ENCODE data around the gene GLIS2.
"Not testable (repeated sequence)": the region's sequence is repeated elsewhere in the genome, so short reads cannot be mapped to it uniquely, and the experiment has no call there.

Gene GLIS2

DNA sequence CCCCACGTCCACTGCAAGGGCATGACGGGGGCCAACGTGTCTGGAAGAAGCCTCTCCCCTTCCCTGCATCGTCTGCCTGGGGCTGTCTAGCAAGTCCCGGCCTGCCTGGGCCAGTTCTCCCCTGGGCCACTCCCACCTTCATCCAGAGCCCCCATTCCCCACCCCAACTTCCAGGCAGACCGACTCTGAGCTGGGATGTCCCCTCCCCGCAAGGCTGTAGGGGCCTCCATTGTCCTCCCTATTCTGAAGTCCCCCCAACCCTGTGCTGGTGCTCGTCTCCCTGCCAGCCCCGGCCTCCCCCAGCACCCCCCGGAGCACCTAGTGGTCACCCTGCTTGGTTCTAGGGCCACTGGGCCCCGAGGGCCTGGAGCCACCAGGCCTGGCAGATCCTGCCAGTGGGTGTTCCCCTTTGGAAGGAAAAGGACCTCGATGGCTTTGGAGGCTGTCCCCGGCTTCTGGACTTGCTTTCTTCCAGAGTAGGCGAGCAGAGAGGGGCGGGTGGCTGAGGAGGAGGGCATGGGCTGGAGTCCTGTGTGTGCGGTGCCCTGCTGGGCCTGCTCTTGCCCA is 4.8 kb downstream of the GLIS2 start:
- no peak for DNase-seq

DNA sequence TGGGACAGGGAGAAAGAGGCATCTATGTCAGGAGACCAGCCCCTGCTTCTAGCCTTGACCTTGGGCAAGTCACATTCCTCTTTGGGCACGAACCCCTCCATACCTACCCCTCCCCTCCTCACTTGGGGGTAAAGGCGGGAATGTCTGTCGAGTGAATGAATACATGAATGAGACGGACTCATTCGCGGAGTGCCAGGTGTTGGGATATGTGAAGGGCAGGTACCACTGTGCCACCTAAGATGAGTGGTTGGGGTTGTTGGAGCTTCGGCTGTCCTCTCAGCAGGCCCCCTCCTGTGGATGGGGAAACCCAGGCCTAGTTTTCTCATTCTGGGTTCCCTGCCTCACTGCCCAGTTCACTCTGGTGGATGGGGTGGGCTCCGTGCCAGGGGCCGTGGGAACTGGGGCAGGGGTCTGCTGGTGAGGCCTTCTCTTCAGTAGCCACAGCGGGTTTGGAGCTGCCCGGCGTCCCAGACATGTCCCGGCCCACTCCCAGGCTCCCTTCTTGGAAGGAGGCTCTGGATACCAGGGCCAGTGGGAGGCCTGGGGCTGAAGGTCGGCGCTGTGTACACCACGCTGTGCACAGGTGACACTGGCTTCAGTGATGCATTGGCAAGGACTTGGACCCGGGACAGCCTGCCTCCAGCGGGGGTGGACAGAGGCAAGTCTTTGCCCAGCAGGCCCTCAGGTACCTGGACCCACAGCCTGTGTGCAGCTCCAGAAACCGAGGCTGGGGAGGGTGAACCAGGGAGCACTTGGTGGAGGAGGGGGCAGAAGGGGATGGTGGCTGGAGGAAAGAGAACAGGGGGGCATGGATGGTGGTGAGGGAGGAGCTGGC is 5.6 kb downstream of the GLIS2 start:
- no peak for DNase-seq

DNA sequence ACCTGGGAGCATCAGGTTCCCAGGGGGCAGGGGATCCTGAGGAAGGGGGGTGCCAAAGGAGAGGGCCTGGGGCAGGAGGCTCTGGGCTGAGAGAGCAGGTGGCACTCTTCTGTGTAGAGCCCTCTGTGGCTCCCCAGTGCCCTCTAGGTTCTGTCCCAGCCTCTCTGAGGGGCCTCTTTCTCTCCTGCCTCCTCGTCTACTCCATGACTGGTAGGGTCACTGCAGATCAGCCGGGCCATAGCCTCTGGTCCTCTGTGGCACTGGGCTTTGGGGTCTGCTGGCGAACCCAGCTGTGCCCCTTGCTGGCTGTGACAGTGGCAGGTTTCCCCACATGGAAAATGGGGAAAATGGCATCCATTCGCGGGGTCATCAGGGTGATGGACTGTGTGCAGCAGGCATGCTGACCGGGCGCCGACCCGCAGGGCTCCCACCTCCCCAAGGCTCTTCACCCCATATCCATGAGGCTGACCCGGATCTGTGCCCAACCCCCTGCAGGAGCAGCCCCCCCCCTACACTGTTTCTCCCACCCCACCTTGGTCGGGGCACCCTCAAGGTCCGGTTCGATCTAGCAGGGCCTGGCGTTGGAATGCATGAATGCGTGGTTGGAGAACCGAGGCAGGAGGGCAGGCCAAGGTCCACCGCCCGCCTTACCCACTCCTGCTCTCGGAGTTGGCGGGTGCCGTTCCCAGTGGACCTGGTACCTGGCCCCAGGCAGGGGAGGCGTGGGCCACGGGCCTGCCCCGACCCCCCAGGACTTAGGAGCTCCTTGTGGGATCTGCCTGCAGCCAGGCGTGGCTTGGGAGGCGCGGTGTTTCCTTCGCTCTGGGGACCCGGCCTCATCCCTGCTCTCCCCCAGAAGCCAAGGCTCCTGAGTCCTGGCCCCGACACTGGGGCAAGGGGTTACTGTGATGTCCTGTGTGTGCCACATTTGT is 6.5 kb downstream of the GLIS2 start:
- DNase-seq, result no peak

DNA sequence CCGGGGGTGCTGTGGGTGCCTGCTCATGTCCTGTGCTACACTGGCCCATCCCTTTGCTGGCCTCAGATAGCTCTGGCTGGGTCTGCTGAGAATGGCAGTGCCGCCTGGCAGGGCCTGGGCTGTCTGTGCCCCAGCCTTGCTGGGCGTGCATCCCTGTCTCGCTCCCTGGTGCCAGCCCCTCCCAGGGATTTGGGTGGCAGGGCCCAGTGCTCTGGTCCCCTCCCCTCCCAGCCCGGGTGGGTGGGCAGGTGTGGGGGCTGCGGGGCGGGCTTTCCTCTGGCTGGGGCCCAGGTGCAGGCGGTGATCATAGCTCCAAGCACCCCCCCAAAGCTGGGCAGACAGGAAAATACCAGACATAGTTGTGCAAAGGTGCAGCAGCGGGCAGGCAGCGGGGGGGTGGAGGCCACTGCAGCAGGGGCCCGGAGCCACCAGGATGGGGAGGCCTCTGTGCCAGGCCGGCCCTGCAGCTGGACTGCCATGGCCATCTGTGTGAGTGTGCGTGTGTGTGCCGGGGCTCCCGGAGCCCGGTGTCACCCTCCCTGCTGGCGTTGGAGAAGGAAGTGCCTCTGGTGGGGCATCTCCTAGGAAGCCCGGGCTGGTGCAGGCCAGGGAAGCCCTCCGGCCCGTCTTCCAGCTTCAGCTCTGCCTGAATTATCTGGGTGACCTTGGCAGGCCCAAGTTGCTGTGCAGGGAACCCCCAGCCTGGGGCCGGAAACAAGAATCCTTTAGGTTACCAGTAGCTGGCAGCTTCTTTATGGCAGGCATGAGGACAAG is 7.4 kb downstream of the GLIS2 start:
- no peak for DNase-seq

DNA sequence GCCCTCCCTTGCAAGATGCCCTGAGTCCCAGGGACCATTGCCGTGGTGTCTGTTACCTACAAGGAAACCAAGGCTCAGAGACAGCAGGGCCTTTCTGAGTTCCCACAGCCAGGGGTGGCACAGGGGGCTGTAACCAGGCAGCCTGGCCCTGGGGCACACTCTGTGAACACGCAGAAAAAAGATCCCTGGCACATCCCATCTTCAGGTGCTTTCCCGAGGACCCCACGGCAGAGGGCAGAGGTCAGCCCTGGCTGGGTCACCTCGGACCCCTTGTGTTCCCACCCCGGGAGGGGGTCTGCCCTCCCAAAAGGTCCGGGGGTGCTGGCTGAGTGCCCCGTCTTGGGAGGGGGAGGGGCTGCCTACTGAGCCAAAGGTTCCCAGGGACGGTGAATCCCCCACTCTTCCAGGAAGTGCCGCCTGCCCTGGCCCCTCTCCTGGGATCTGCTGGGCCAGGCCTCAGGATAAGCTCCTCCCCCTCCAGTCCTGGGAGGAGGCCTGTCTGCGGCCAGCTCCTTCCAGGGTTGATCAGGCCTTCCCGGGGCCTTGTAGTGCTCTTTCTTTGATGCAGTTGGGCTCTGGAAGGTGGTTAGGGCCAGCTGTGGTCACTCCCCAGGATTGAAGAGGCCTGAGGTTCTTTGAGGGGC is 8.1 kb downstream of the GLIS2 start:
- peak; percentile 68 for DNase-seq

DNA sequence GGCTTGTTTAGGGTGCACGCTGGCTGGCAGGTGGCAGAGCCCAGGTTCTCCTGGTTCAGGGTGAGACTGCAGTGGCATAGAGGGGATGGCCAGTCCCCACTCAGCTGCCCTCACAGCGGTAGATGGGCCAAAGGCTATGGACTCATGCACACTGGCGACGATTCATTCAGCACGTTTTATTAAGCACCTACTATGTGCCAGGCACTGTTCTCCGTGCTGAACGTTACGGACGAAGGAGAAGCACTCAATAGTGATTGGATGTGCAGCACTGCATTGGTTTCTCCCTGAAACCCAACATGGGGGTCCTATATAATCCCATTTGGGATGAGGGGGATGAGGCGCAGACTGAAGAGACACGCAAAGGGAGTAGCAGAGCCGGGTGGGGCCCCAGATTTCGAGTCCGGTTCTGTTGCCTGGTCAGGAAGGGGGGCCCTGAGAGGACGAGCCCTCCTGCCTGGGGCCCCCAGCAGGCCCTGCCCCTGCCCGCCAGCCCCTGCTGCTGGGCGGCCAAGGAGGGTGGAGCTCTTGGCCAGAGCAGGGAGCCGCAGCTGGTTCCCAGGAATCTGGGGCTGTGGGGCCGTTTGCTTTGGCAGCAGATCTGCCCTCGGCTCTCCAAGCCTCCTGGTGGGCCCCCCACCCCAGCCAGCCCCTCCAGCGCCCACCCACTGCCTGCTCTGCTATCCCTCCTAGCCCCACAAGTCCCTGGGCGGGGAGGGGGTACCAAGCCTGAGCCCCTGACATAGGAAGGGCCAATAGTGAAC is 8.8 kb downstream of the GLIS2 start:
- no peak for DNase-seq

DNA sequence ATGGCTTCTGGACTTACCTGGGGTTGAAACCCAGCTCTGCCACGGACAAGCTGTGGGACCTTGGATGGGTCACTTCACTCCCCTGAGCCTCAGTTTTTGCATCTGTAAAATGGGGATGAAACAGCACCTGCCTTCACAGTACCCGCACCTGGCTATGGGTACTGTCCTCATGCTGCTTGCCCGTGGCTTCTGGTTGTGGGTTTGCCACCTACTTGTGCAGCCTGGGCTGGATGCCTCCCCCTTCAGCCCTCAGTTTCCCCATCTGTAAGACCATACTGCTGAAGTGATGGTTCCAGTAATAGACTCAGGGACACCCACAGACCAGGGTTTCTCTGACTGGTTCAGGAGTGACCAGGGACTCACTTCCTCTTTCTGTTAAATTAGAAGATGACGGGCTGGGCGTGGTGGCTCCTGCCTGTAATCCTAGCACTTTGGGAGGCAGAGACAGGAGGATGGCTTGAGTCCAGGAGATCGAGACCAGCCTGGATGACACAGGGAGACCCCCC is 9.4 kb downstream of the GLIS2 start:
- no peak for DNase-seq

DNA sequence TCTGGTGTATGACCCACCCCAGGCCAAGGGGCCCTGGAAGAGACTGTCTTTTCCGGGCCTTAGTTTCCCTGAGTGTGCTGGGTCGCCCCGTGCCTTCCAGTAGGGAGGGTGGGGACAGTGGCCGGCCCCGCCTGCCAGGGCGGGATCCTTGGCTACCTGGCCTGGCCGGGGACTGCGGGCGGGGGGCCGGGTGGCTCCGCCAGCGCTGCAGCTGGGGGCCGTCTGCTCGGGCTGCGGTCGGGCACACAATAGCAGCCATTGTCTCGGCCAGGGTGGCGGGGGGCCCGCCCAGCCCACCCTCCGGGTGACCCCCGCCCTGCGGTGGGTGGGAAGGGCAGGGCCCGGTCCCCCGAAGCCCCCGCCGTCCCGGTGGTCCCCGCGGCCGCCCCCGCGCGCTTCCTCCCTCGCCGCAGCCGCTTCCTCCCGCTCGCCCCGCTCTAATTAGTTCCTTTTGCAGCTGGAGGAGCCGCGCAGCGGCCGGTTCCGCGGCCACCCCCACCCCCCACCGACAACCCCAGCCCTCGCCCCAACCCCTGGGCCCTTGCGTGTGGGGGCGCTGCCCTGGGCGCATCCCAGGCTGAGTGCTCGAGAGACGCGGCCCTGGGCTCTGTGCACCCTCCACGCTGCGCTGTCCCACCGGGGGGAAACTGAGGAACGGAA is 11.6 kb downstream of the GLIS2 start:
- no peak for DNase-seq

DNA sequence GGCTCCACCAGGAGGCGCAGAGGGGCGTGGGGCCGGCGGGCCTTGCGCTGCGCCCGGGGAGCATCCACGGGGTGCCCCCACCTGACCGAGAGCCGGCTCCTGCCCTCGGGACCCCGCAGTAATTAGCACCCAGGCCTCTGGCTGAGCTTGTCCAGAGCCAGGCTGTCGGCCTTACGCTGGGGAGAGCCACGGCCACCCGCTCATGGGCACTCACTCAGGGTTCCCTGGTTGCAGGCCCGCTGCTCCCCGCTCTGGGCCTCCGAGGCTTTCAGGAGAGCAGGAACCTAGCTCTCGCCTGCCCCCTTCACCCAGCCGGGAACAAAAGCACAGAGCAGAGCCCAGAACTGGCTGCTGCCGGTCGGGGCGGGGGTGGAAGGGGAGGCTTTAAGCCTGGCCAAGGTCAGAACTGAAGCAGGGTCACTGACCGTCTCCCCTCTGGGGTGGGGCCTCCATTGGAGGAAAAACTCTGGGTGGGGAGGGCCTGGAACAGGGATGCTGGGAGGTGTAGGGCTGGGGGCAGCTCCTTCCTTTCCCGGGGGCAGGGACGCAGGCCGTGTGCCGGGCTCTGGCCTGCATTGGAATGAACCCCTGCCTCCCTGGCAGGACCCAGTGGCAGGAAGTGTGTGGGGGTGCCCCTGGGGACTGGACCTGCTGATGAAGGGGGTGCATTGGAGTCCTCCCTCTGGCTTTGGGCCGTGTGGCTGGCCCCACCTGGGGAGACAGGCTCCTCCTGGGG is 12.3 kb downstream of the GLIS2 start:
- peak; percentile 75 for DNase-seq

DNA sequence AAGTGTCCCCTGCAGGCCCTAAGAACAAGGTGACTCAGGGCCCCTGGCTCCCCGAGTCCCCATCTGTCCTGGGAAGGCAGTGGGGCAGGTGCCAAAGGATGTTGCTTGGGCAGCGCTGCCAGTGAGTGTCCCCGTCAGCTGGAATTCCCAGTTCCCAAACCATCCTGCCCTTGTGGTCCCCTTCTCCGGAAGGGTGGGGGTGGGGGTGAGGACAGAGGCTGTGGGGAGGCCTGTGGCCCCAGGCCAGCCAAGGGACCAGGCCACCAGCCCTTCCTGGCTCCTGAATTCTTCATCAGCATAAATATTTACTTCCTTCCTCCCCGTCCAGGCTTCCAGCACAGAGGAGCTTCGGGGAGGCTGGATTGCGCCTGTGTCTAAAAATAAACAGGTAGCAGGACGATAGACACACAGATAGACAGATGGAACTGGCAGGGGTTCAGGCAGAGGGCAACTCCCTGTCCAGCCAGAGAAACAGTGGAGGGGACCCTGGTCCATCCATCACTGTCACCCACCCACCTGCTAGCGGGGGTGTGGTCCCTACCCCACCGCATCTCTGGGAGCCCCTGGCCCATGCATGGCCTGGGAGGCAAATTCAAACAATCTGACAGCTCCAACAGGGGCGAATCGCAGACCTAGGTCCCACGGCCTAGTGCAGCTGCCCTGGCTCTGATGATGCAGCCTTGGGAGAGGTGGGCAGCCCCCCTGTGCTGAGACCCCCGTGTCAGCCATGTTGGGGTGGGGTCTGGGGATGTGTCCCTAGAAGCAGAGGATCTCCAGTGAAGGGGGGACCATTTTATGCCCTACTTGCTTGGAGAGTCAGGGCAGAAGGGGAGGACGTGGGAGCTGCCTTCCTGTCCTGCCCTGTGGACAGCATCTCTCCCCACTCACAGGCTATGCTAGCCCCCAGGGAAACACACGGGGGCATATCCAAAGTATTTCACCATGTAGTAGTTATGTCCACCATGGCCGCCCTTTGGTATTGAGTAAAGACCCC is 13.2 kb downstream of the GLIS2 start:
- no peak for DNase-seq

DNA sequence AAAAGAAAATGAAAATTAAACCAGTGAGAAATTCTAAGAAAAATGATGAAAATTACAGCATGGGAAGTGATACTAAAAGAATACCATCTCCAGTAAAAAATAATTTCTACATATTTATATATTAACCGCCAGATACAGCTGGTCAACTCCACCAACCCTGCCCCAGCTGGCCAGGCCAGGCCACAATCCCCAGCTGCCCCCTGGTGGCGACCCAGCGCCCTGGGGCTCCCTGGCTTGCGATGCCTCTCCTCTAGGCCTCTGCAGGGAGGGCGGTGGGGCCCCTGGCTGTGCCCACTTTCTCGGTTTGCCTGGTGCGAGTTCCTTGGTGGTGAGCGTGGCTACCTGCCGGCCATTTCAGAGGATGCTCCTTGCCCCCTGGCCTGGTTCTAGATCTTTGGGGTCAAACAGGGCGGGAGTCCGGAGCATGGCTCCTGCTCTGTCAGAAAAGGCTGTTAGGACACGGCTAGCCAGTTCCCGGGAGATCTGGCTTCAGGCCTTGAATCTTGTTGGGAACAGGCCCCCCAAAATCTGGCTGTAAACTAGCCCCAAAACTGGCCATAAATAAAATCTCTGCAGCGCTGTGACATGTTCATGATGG is 14.5 kb downstream of the GLIS2 start:
- DNase-seq, result peak; percentile 58

DNA sequence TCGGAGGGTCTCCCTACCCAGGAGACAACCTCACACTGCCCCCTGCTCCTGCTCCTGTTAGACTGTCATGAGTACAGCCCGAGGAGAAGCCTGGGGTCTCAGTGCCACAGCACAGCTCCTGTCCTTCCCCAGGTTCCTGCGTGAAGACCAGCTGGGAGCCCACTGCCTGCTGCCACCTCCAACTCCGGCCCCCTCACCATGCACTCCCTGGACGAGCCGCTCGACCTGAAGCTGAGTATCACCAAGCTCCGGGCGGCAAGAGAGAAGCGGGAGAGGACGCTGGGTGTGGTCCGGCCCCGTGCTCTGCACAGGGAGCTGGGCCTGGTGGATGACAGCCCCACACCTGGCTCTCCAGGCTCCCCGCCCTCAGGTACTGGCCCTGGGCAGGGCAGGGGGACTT is 16.2 kb downstream of the GLIS2 start:
- DNase-seq, result no peak

DNA sequence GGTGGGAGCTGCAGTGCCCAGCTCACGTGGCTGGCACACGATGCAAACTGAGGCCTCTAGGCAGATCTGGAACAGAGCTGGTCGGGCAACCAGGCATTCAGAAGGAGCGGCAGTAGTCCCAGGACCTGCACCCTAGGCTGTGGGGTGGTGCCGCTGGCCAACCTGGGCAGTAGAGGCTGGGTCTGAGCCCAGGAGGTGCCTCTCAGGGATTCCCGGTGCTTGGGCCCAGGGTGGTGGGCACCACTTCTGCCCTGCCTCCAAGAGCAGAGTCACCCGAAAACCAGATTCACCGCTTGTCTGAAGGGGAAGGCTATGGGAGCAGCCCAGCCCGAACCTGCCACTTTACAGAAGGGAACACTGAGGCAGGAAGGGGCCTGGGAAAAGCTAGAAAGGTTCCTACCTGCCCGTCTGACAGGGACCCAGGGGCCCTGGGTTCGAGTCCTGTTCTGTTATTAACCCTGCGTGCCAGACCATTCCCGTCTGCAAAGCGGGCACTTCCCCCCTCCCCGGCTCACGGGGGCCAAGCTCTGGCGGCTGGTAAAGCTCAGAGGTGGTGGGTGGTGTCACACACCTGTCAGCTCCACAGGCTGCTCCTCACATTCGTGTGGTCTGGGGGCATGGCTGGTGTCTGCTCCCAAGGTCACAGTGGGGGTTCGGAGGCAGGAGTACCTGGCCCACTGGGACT is 16.9 kb downstream of the GLIS2 start:
- no peak for DNase-seq

DNA sequence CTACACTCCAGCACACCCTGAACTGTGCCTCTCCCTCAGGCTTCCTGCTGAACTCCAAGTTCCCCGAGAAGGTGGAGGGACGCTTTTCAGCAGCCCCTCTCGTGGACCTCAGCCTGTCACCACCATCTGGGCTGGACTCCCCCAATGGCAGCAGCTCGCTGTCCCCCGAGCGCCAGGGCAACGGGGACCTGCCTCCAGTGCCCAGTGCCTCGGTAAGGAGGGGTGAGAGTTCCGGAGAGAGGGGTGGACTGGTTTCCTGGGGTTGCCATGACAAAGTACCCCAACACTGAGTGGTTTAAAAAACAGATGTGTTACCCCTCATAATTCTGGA is 17.4 kb downstream of the GLIS2 start:
- DNase-seq, result no peak

DNA sequence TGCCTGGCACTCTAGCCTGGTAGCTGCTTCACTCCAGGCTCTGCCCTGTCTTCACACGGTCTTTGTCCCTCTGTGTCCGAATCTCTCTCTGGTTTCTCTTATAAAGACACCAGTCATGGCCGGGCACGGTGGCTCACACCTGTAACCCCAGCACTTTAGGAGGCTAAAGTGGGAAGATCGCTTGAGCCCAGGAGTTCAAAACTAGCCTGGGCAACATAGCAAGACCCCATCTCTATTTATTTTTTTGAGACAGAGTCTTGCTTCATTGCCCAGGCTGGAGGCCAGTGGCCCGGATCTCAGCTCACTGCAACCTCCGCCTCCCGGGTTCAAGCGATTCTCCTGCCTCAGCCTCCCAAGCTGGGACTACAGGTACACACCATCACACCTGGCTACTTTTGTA is 17.8 kb downstream of the GLIS2 start:
- not testable (repeated sequence) for DNase-seq

DNA sequence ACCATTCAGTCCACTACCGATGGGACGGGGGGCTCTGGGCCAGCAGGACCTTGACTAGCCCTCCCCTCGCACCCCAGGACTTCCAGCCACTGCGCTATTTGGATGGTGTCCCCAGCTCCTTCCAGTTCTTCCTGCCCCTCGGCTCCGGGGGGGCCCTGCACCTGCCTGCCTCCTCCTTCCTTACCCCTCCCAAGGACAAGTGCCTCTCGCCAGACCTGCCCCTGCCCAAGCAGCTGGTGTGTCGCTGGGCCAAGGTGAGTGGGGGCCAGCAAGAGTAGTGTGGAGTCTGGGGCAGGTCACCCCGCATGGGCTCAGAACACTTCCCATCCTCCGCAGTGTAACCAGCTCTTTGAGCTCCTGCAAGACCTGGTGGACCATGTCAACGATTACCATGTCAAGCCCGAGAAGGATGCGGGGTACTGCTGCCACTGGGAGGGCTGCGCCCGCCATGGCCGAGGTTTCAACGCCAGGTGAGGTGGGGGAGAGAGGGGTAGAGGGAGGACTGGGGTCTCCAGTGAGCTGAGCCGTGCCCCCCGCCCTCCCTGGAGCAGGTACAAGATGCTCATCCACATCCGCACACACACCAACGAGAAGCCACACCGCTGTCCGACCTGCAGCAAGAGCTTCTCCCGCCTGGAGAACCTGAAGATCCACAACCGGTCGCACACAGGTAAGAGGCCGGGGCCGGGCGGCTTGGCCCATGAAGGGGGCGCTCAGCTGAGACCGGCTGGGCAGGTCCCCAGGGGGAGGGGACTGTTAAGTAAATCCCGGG is 19.0 kb downstream of the GLIS2 start:
- DNase-seq, result no peak
